SKM-1 (cell line): ENCODE results near the gene ADAMTSL2.

ENCODE experiments used
- DNase-seq: peaks from one replicate; lab custom pipeline; 2025; ENCODE audit not compliant: unreplicated experiment; lab: John Stamatoyannopoulos, UW

The ADAMTSL2 gene

DNA sequence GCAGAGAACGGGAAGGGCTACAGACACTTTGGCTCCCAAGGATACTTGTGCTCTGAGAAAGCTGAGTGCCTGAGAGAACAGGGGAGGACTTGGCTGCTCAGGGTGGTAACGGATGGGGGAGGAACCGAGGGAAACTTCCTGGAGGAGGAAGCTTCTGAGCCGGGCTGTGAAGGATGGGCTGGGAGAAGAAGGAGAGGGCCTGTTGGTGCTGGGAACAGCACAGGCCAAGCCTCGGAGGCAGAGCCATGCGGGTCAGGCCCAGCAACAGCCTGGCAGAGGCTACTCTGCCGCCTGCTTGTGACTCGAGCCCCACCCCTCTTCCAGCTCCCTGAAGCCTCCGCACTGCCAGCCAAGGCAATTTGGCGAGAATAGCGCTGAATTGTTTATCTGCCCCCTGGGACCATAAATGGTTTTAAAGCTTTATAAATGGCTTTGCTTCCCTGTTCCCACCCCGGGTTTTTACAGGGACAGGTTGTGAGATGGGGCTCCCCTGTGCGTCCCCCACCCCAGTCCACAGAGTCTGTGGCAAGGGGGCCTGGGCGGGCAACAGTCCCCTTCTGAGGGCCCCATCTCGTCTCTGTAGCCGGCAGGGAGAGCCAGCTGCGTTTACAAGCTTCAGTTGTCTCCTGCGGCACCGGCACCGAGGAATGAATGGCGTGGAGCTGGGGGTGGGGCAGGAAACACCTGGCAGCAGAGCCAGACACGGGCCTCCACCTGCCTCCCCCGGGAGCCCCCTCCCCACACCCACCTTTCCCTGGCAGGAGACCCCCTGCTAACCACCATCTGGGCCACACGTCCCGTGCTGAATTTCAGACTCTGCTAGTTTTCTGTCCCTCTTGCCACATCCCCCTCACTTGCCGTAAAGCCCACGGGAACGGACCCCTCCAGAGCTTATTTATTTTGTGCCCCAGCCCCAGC is 50.3 kb downstream of the ADAMTSL2 start:
- DNase-seq, result no peak

DNA sequence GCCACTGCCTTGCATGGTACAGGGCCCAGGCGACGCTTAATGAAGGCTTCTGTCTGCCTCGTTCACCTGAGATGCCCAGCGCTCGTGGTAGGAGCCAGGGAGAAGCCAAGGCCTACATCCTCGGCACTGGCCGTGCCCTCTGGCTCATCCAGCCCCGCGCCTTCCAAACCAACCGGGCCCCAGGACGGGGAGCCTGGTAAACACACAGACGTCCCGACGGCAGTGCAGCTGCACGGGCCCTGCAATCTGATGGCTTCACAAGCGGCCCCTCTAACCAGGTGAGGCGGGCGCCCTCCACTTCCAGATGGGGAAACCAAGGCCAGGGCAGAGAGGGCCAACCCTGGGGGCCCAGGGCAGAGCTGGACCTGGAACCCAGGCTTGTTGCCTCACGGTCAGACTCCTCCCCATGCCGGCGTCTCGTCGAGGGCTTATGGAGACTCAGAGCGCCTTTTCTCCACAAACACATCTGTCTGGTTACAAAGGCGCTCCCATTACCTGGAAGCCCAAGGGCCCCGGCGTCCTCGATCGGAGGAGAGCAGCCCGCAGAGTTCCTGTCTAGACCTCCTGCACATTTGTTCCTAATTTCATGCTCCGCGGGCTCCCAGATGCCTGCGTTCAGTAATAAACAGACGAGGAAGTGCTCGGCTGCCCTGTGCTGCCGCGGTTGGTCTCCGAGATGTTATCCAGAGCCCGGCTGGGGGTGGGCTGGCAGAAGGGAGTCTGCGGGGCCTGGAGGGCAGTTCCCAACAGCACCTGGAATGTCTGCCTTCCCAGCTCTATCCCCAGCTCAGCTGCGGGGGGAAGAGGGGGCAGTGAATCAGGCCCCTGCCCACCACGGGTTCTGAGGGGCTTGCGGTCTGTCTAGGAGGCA is 51.2 kb downstream of the ADAMTSL2 start:
- DNase-seq, result no peak

DNA sequence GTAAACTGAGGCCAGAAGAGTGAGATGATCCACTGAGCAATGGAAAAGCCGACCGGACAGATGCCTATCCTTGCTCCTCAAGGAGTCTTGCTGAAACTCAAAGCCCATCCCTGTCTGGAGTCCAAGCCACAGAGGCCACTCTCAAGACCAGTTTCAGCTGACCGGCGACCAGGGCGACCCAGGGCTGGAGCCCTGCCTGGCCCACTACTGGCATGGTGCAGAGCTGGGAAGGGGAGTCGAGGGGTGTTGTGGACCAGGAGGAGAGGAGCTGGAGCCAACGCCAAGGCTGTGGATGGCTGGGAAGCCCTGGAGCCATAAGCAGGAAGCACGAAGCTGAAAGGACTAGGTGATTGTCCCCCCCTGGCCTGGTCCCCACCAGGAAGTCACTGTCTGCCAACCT is 52.5 kb downstream of the ADAMTSL2 start:
- no peak for DNase-seq

DNA sequence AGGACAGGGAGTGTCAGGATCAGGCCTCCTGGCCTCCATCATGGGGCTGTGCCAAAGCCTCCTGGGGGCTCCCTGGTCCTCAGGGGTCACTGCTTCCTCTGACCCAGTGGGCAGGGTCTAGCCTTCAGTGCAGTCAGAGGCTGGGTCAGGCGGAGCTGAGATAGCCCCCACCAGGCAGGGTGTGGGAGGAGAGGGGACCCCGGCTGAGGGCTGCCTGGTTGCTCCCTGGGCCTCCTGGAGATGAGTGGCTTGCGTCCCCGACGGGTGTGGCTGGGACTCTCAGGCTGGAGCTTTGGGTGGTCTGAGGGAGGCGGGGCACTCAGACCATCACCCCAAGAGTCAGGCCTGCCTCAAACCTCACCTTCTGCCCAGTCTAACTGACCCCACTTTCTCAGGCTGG is 53.0 kb downstream of the ADAMTSL2 start:
- no peak for DNase-seq

DNA sequence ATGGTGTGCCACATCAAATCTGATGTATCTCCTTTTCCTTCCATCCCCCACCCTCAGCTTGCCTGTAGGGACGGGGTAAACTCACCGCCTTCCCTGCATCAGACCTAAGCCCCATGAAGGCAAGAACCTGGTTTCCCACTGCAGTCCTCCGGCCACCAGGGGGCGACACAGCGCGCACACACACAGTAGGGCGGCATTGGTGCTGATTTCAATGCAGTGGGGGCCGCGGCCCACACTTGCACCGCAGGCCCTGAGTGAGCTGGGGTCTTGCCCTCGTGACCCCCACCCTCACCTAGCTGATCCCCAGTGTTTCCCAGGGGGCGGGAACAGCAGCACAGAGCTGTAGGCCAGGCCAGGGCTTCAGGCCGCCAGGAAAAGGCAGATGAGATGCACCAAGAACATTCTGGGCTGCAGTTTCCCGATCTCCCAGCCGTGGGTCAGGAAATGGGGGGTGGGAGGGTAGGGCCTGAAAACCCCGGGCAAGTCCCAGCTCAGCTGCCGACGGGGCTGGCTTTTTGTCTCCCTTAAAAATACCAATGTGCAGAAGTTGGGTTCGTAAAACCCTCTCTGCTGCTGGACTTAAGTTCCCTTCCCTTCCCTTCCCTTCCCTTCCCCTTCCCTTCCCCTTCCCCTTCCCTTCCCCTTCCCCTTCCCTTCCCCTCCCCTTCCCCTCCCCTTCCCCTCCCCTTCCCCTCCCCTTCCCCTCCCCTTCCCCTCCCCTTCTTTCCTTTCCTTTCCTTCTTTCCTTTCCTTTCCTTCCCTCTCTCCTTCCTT is 55.1 kb downstream of the ADAMTSL2 start:
- no peak for DNase-seq

DNA sequence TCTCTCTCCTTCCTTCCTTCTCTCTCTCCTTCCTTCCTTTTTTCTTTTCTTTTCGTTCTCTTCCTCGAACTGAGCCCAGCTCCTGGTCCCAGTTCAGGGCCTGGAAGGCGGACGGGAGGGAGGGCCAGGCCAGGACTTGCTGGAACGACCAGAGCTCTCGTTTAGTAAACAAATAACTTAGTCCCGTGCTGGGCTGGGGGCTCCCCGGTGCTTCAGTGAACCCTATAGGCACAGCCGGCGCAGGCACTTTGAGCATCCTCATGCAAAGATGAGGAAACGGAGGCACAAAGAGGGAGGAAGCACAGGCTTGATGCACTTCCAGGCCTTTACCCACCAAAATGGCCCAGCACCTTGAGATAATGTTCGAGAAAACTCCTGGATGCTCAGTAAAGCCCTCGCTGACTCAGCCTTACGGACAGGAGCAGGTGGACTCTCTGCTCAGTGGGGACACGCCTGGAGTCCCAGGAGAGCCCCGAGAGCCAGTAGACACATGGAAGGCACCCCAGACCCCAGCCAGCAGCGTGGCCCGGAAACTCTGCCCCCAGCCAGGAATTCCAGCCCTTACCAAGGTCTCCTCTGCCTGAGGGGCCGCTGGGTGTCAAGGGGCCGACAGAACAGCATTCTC is 55.8 kb downstream of the ADAMTSL2 start:
- no peak for DNase-seq

DNA sequence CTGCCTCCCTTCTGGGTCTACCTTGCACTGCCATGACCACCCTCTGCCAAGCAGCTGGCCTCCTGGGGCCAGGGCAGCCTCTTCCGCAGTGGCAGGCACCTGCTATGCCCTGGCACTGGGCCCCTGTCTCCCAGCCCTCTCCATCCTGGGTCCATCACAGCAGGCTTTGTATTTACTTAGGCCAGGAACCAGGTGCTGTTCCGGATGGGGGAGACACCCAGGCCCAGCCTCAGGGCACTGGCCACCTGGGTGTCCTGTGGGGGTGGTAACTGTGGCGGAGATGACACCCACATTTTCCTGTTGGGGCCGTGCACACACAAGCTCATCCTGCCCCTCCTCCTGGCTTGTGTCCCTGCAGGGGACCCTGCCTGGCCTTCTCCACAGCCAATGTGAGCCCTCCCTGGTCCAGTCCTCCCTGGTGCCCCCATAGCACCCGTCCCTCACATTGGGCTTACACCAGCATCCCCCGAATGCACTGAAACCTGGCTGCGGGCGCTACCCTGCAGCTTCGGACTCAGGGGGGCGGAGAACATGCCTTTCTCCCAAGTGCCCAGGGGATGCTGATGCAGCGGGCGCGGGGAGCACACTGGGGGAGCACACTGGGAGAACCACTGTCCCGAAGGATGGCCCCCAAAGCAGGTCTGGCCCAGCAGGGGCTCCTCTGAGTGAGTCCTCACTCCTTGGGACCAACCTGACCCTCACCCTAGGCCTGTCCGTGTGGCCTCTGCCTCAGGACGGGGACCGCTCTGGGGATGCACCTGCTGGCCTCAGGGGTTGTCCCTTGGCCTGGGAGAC is 56.8 kb downstream of the ADAMTSL2 start:
- no peak for DNase-seq

DNA sequence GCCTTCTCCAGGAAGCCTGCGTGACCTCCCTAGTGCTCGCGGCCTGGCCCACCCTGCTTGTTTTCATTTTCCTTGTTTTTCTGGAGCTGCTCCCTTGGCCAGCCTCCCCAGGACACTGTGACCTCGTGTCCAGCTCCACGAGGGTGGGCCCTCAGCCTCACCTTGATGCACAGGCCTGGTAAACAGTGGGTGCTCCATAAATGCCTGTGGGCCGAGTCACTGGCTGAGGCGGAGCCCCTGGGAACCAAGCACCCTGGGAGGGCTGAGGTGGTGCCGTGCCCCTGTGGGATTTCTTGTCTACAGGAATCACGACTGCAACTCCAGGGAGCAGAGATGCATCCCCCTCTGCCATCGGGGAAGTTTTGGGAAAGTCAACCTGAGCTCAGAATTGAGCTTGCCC is 57.5 kb downstream of the ADAMTSL2 start:
- no peak for DNase-seq

DNA sequence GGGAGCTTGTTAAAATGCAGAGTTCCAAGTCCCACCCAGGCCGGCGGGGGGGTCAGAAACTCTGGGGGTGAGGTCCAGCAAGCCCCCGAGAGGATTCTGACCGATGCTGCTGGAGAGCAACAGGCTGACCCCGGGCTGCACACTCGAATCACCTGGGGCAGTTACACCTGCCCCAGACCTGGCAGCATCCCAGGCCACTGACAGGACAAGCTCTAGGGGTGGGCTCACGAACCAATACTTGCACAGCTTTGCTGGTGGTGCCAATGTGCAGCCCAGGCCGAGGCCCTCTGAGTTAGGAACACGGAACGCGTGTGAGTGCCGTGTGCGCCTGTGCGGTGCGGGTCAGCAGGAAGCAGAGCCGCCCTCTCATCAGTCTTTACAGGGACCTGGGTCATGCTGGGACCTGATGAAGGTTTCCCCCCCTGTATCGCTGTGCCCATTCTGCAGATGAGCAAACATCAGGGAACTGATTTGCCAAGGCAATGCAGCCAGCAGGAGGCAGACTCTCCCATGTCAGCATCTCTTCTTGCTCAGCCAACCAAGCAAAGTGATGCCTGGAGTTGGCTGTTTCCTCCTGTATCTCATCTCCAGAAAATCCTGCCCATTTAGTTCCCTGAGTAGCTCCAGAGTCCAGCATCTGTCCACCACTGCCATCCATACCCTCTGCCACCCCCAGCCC is 58.4 kb downstream of the ADAMTSL2 start:
- DNase-seq, result no peak

DNA sequence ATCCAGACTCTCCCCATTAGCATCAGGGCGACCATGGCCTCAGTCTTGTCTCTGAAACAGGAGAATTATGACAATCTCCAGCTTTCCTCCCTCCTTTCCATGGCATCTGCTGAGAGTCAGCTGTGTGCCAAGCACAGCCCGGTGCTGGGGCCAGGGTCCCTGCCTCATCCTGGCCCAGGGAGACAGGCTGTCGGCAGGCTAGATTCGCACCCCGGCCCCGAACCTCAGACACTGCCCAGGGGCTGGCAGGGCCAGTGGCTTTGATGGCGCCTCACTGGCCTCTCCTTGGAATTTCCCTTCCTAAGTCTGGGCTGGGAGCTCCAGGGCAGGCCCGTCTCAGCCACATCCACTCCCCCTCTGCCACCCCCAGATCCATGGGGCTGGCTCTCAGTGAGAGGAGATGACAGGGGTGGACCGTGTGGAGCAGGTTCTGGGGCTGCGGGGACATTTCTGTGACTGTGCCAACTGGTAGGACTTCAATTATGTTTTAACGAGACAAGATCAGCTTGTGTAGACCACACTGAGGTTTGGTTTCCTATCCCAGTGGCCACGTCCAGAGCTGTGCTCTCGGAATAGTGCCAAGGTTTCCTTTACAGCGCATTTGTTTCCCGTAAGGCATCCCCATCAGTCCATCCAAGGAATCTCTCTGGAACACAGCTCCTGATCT is 59.2 kb downstream of the ADAMTSL2 start:
- DNase-seq, result no peak

DNA sequence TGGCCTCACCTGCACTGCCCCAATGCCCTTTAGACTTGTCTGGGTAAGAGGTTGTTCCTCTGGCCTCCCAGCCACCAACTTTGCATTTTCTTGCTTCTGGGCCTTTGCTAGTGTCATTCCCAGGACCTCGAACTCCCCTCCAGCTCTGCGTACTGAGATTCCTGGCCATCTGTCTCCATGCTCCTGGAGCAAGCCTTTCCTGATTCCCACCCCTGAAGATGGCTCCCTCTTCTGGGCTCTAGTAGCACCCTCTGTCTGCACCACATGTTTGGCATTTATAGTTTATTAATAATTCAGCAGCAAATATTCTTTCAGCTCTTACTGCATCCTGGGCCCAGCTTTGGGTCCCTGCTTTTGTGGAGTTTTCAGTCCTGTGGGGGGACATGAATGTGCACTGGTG is 59.8 kb downstream of the ADAMTSL2 start:
- no peak for DNase-seq

DNA sequence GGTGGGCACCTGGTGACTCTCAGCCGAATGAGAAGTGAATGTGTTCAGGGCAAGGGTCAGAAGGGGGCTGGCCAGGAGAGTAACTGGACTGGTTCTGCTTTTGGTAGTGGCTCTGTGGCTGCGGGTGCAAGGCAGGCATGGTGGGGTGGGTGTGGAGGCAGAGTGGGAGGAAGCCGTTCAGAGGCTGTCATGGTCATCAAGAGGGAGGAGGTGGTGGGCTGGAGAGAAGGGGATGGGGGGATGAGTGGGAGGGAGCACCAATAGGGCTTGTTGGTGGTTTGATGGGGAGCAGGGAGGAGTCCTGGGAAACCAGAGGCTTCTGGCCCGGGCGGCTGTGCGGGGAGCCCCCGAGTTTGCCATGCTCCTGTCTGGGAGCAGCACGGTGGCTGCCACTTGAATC is 61.4 kb downstream of the ADAMTSL2 start:
- no peak for DNase-seq

DNA sequence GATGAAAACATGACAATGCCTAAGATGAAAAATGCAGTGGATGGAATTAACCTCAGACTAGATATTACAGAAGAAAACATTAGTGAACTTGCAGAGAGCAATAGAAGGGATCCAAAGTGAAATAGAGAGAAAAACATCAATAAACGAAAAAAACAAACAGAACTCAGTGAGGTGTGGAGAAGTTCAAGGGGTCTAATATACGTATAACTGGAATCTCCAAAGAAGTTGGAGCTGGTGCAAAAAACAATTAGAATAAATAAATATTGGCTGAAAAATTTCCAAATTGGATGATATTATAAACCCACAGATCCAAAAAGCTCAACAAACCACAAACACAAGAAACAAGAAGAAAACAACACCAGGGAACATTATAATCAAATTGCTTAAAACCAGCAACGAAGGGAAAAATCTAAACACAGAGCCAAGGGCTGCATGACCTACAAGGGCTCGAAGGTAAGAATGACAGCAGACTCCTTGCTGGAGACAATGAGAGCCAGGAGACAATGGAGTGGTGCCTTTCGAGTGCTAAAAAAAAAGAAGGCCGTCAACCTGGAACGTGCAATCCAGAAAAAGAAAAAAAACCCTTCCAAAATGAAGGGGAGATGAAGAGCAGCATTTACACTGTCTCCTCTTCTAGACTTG is 62.9 kb downstream of the ADAMTSL2 start:
- no peak for DNase-seq

DNA sequence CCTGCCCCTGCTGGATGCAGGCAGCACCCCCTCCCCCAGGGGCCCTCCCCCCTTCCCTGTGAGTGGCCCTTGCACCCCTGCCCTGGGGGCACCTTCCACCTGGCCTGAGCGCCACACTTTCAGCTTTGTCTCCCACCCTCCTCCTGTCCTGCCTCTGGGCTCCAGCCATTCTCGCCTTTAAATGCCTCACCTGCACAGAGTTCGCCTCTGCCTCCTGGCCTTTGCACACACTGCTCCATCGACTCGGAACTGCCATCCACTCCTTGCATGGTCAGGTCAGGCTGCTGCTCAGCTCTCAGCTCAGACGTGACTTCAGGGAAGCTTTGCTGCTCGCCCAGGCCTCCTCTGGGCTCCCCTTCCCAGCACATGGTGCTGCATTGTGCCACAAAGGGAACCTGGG is 64.5 kb downstream of the ADAMTSL2 start:
- DNase-seq, result no peak

DNA sequence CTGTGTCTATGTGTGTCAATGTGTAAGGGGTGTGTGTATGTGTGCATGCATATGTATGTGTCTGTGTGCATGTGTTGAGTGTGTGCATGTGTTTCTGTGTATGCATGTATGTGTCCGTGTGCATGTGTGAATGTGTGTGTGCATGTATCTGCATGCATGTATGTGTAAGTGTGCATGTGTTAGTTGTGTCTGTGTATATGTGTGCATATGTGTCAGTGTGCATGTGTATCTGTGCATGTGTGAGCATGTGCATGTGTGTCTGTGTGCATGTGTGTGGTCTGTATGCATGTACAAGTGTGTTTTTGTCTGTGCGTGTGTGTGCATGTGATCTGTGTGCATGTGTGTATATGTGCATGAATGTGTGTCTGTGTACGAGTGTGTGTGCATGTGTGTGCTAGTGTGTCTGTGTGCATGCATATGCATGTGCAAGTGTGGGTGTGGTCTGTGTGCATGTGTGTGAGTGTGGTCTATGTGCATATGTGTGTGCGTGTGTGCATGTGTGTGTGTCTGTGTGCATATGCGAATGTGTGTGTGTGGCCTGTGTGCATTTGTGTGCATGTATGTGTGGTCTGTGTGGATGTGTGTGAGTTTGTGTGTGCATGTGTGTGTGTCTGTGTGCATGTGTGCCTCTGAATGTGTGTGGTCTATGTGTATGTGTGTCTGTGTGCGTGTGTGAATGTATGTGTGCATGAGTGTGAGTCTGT is 65.1 kb downstream of the ADAMTSL2 start:
- no peak for DNase-seq

DNA sequence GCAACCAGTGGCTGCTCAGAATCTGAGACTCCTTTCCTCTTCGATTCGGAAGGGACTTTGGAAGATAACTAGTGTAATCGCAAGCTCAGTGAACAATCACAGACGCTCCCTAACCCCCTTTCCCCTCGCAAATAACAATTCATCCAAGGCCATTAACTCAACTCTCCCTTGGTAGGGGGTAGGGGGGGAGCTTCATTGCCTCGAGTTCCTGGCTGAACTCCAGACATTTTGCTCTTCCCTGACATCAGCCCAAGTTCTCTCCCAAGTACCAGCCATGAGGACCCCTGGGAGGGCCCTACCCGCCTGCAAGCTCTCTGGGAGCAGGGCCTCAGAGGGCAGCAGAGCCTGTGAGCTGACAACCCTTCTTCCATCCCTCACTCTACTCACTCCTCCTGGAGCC is 66.2 kb downstream of the ADAMTSL2 start:
- no peak for DNase-seq

DNA sequence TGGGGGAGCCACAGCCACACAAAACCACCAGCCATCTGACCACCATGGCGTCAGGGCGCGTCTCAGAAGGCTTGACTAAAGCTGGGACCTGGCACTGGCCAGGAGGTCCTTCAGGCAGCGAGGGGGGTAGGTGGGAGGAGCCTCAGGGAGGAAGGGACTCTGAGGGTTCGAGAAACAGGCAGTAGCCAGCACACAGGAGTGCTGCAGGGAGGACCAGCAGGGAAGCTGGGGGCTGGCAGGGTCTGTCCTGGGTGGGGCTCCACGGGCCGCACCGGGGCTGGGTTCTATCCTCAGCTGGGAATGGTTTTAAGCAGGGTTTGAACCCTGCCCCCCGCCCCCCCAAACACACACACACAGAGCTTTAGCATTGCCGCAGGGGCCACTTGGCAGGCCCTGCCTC is 67.2 kb downstream of the ADAMTSL2 start:
- no peak for DNase-seq

DNA sequence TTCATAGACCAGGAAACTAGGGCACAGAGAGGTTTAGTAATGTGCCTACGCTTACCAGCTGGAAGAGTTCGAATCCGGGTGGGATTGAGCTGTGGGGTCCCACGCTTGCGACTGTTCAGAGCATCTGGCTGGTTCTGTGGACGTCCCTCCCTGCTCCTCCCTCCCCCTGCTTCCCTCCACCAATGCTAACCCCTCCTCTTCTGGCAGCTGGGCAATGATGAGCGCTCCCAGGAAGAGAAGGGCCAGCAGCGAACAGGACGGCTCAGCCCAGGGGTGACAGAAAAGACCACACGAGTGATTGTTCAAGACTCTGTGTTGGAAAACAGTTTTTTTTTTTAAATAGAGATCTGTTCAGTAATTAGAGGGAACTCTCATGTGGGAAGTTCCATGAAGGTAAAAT is 67.8 kb downstream of the ADAMTSL2 start:
- DNase-seq, result no peak
